GM18526 (cell line): ENCODE results near the gene SECTM1.

Experiments
- POLR2A ChIP-seq: IDR thresholded peaks from 3 replicates; pipeline ENCODE4 v1.6.1; 2011; ENCODE audit not compliant: insufficient read length; ENCODE audit errors: extremely low read depth

SECTM1 gene

GRCh38 chr17:82351713-82352488 lies 18.3 kb upstream of the SECTM1 start:
- no peak for TF ChIP-seq POLR2A

GRCh38 chr17:82351254-82351712 lies 17.7 kb upstream of the SECTM1 start:
- TF ChIP-seq POLR2A, result no peak

GRCh38 chr17:82350182-82351030 lies 16.8 kb upstream of the SECTM1 start:
- no peak for TF ChIP-seq POLR2A

- TF ChIP-seq POLR2A, result no peak
Observed at GRCh38 chr17:82349287-82349701, 15.7 kb upstream of the SECTM1 start.

GRCh38 chr17:82348866-82349265 lies 15.3 kb upstream of the SECTM1 start:
- TF ChIP-seq POLR2A, result no peak

GRCh38 chr17:82348434-82348833 lies 14.9 kb upstream of the SECTM1 start:
- no peak for TF ChIP-seq POLR2A

GRCh38 chr17:82346342-82347300 lies 13.1 kb upstream of the SECTM1 start:
- no peak for TF ChIP-seq POLR2A

- TF ChIP-seq POLR2A, result no peak
Observed at GRCh38 chr17:82345151-82345976, 11.8 kb upstream of the SECTM1 start.

GRCh38 chr17:82344175-82344907 lies 10.8 kb upstream of the SECTM1 start:
- TF ChIP-seq POLR2A, result no peak

GRCh38 chr17:82343560-82343959 lies 10.0 kb upstream of the SECTM1 start:
- no peak for TF ChIP-seq POLR2A

- TF ChIP-seq POLR2A, result no peak
Observed at GRCh38 chr17:82342361-82343079, 9.0 kb upstream of the SECTM1 start.

- TF ChIP-seq POLR2A, result no peak
Observed at GRCh38 chr17:82339634-82340580, 6.3 kb upstream of the SECTM1 start.
